Keratinocyte (primary cell): ENCODE data around the gene B3GAT1. TPM values are rescaled to one million over a fixed set of nuclear protein-coding genes. Genes with fewer than 3 reads are reported as not detected.

Experiments used
- DNase-seq: peaks from one replicate; pipeline ENCODE4 v3.0.0-alpha.2; 2011; ENCODE audit warnings: low read depth, missing footprints, low spot score
- FAIRE-seq: peaks from 2 replicates; lab custom pipeline; 2011; peaks lifted over from hg19 to GRCh38; lab: Jason Lieb, UNC
- H2AFZ ChIP-seq: 2 replicates; pipeline ENCODE4 v1.6.0; 2012; ENCODE audit warnings: low read length, control low read depth, inconsistent platforms; ENCODE audit not compliant: control insufficient read depth
- H3K27ac ChIP-seq: 2 replicates; pipeline ENCODE4 v1.5.1; 2011; ENCODE audit warnings: low read length; ENCODE audit not compliant: control insufficient read depth, insufficient read depth
- H3K27me3 ChIP-seq: 3 replicates; pipeline ENCODE4 v1.6.0; 2011; ENCODE audit warnings: low read length; ENCODE audit not compliant: control insufficient read depth, insufficient read depth; ENCODE audit errors: extremely low read depth
- H3K36me3 ChIP-seq, 2 experiments: 2 replicates in 1 of 2; 3 replicates in 1 of 2; pipeline ENCODE4 v1.5.1; 2011; ENCODE audit warnings: low read length in 2 of 2, mild to moderate bottlenecking in 1 of 2; ENCODE audit not compliant: control insufficient read depth in 2 of 2, insufficient read depth in 2 of 2; ENCODE audit errors: extremely low read depth in 1 of 2
- H3K4me1 ChIP-seq: 3 replicates; pipeline ENCODE4 v1.5.1; 2011; ENCODE audit warnings: low read length; ENCODE audit not compliant: control insufficient read depth, insufficient read depth; ENCODE audit errors: extremely low read depth
- H3K4me2 ChIP-seq: 3 replicates; pipeline ENCODE4 v1.6.0; 2011; ENCODE audit warnings: low read depth, low read length; ENCODE audit not compliant: control insufficient read depth, insufficient read depth; ENCODE audit errors: extremely low read depth
- H3K4me3 ChIP-seq, 3 experiments: fragments of 200-600 bp in 1 of 3; sonication (generic) in 1 of 3; 2 replicates in 2 of 3; 3 replicates in 1 of 3; pipeline ENCODE4 v1.5.1; 2011 to 2016; ENCODE audit warnings: low read length in 3 of 3, mild to moderate bottlenecking in 3 of 3, control low read depth in 2 of 3, inconsistent platforms in 1 of 3, low read depth in 1 of 3, mixed read lengths in 1 of 3, mixed run types in 1 of 3, moderate library complexity in 1 of 3; ENCODE audit not compliant: control insufficient read depth in 2 of 3, insufficient read depth in 2 of 3; ENCODE audit errors: extremely low read depth in 1 of 3
- H3K79me2 ChIP-seq: 2 replicates; pipeline ENCODE4 v1.6.0; 2012; ENCODE audit warnings: low read length; ENCODE audit not compliant: control insufficient read depth, insufficient read depth
- H3K9ac ChIP-seq: 3 replicates; pipeline ENCODE4 v1.6.0; 2011; ENCODE audit warnings: low read length; ENCODE audit not compliant: control insufficient read depth, insufficient read depth; ENCODE audit errors: extremely low read depth
- H3K9me1 ChIP-seq: 3 replicates; pipeline ENCODE4 v1.6.0; 2011; ENCODE audit warnings: low read length; ENCODE audit not compliant: control insufficient read depth, insufficient read depth; ENCODE audit errors: extremely low read depth
- H3K9me3 ChIP-seq: 2 replicates; pipeline ENCODE4 v1.5.1; 2012; ENCODE audit warnings: low read depth, low read length; ENCODE audit not compliant: control insufficient read depth
- H4K20me1 ChIP-seq: 3 replicates; pipeline ENCODE4 v1.6.0; 2011; ENCODE audit warnings: low read length; ENCODE audit not compliant: control insufficient read depth, insufficient read depth; ENCODE audit errors: extremely low read depth
- CTCF ChIP-seq, 3 experiments: IDR thresholded peaks in 1 of 3; conservative IDR thresholded peaks in 1 of 3; optimal IDR thresholded peaks in 1 of 3; 2 replicates in 2 of 3; 3 replicates in 1 of 3; pipeline versions ENCODE3 to v1.5.1; 2011; ENCODE audit warnings: low read length in 3 of 3, mild to moderate bottlenecking in 3 of 3, moderate library complexity in 2 of 3, control low read depth in 1 of 3, inconsistent platforms in 1 of 3; ENCODE audit not compliant: insufficient read depth in 2 of 3; ENCODE audit errors: extremely low read depth in 1 of 3
- EZH2 ChIP-seq: IDR thresholded peaks from one replicate; pipeline ENCODE4 v1.6.1; 2012; ENCODE audit warnings: inconsistent platforms, mild to moderate bottlenecking, low read length, moderate library complexity
- dilution Hi-C: fragments of 300-500 bp; cut with MboI; formaldehyde crosslinking; loops from one replicate; pipeline ENCODE4 v1.7.0; 2020; ENCODE audit warnings: low sequenced_read_pairs; ENCODE audit not compliant: extremely low pct_ligation_motif_present
- polyA plus RNA-seq, 5 experiments: library from polyadenylated mRNA; depleted of rRNA in 3 of 5; stranded (reverse) in 3 of 5; stranded (forward) in 1 of 5; unstranded in 1 of 5; fragments of >200 nt; gene quantifications; 1 replicate in 1 of 5; 2 replicates in 3 of 5; 3 replicates in 1 of 5; pipeline versions ENCODE4 v1.2.1 to v1.2.3, GENCODE V29; 2011 to 2012; ENCODE audit warnings: missing spikeins in 2 of 5, low read depth in 1 of 5, low replicate concordance in 1 of 5

B3GAT1 gene
- polyA plus RNA-seq, 1 donor (not counting 4 experiments of a cell fraction or from before 2014, with no cell fraction given) = 0.04 TPM

GRCh38 chr11:134437821-134438220 lies 25.8 kb upstream of the B3GAT1 start:
- Histone ChIP-seq H3K4me3 (no peak overlapping the region), H3K27ac (no peak overlapping the region), H3K79me2 (no peaks in the 10 kb centered on the region), H3K4me1 (no peaks in the 10 kb centered on the region), H4K20me1 (no peaks in the 10 kb centered on the region), H3K9ac (no peak overlapping the region), H3K36me3 (no peaks in the 10 kb centered on the region), H3K27me3 (no peaks in the 10 kb centered on the region), H3K9me1 (no peaks in the 10 kb centered on the region), H3K4me2 (no peak overlapping the region), H3K9me3 (no peaks in the 10 kb centered on the region), H2AFZ (no peak overlapping the region)
- DNase-seq = no peak
- dilution Hi-C loops = no loop called here
- TF ChIP-seq EZH2 = no peak
- no peak for TF ChIP-seq CTCF (optimal IDR thresholded peaks at IDR 0.05 in 1 of 3, IDR thresholded peaks at IDR 0.05 in 1 of 3, conservative IDR thresholded peaks at IDR 0.05 in 1 of 3; ENCODE audit: extremely low read depth in 1 of 3, insufficient read depth in 2 of 3, low read length in 3 of 3)
- FAIRE-seq = no peak

- H3K27ac ChIP-seq = no peak overlapping the region
- dilution Hi-C loops = no loop called here
Measured at GRCh38 chr11:134436781-134437180, 24.7 kb upstream of the B3GAT1 start.

More at GRCh38 chr11:134436781-134437180, 24.7 kb upstream of the B3GAT1 start:
- H3K4me1 ChIP-seq = no peaks in the 10 kb centered on the region
- no peak overlapping the region for H2AFZ ChIP-seq
- no peaks in the 10 kb centered on the region for H3K9me1 ChIP-seq
- H3K9ac ChIP-seq = no peak overlapping the region
- H3K4me2 ChIP-seq = no peak overlapping the region
- no peaks in the 10 kb centered on the region for H4K20me1 ChIP-seq
- no peak for TF ChIP-seq CTCF (optimal IDR thresholded peaks at IDR 0.05 in 1 of 3, IDR thresholded peaks at IDR 0.05 in 1 of 3, conservative IDR thresholded peaks at IDR 0.05 in 1 of 3; ENCODE audit: extremely low read depth in 1 of 3, insufficient read depth in 2 of 3, low read length in 3 of 3)
- TF ChIP-seq EZH2 = no peak
- H3K79me2 ChIP-seq = no peaks in the 10 kb centered on the region
- H3K4me3 ChIP-seq = no peak overlapping the region
- FAIRE-seq = no peak
- no peaks in the 10 kb centered on the region for H3K27me3 ChIP-seq
- H3K36me3 ChIP-seq = no peaks in the 10 kb centered on the region
- DNase-seq = no peak
- H3K9me3 ChIP-seq = no peaks in the 10 kb centered on the region
